T-helper 1 cell treated with Interleukin-12 subunit alpha and Interleukin-12 subunit beta and Interleukin-4 antibody, amounts not matched to agents 30 μg/mL and 1 μg/mL, for 36 hours (primary cell): ENCODE measurements around the gene PP2D1.
"Not testable (repeated sequence)": the region's sequence is repeated elsewhere in the genome, so short reads cannot be mapped to it uniquely, and the experiment has no call there.

Experiments
- H3K27ac Mint-ChIP-seq: one replicate; pipeline ENCODE4 v1.8.0; 2021; ENCODE audit warnings: mild to moderate bottlenecking, mixed read lengths
- H3K27me3 Mint-ChIP-seq: one replicate; pipeline ENCODE4 v1.8.0; 2021; ENCODE audit warnings: low read depth, mixed read lengths
- H3K36me3 Mint-ChIP-seq: one replicate; pipeline ENCODE4 v1.8.0; 2021; ENCODE audit warnings: low read depth, mixed read lengths
- H3K4me1 Mint-ChIP-seq: one replicate; pipeline ENCODE4 v1.8.0; 2021; ENCODE audit warnings: low read depth, mixed read lengths
- H3K4me3 Mint-ChIP-seq: one replicate; pipeline ENCODE4 v1.8.0; 2021; ENCODE audit warnings: mild to moderate bottlenecking, moderate library complexity, mixed read lengths
- H3K9me3 Mint-ChIP-seq: one replicate; pipeline ENCODE4 v1.8.0; 2021; ENCODE audit warnings: mixed read lengths

The PP2D1 gene

DNA sequence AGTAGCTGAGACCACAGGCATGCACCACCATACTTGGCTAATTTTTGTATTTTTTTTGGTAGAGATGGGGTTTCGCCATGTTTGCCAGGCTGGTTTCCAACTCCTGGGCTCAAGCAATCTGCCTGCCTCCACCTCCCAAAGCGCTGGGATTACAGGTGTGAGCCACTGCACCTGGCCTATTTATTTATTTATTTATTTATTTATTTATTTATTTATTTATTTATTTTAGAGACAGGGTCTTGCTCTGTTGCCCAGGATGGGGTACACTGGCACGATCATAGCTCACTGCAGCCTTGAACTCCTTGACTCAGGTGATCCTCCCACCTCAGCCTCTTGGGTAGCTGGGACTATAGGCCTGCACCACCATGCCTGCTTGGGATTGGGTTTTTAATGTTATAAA lies 33.1 kb upstream of the PP2D1 start:
- not testable (repeated sequence) for H3K9me3 Mint-ChIP-seq, H3K4me3 Mint-ChIP-seq, H3K27ac Mint-ChIP-seq, H3K27me3 Mint-ChIP-seq
- H3K36me3 Mint-ChIP-seq: peaks cover 16% of the 10 kb centered on the region
- peaks cover 57% of the 10 kb centered on the region for H3K4me1 Mint-ChIP-seq

DNA sequence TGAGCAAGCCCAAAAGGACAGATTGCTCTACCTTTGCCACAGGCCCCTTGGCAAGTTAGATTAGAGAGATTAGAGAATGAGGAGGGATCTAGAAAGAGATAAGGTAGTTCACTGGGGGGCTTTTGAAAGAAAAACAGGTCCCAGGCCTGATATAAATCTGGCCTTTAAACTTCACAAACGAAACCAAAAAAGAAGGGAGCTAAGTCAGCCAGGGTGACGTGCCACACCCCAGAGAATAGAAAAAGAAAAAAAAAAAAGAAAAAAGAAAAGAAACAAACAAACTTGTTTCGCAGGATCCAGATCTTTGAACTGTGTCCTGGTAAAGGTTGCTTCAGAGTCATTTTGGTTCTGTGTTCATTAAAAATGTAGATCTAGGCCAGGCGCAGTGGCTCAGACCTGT lies 31.8 kb upstream of the PP2D1 start:
- no peaks in the 10 kb centered on the region for H3K27me3 Mint-ChIP-seq
- peak overlapping the region; percentile 96 for H3K4me3 Mint-ChIP-seq
- peak overlapping the region; percentile 92 for H3K27ac Mint-ChIP-seq
- peaks cover 54% of the 10 kb centered on the region for H3K4me1 Mint-ChIP-seq
- no peaks in the 10 kb centered on the region for H3K9me3 Mint-ChIP-seq
- H3K36me3 Mint-ChIP-seq: peaks cover 13% of the 10 kb centered on the region

DNA sequence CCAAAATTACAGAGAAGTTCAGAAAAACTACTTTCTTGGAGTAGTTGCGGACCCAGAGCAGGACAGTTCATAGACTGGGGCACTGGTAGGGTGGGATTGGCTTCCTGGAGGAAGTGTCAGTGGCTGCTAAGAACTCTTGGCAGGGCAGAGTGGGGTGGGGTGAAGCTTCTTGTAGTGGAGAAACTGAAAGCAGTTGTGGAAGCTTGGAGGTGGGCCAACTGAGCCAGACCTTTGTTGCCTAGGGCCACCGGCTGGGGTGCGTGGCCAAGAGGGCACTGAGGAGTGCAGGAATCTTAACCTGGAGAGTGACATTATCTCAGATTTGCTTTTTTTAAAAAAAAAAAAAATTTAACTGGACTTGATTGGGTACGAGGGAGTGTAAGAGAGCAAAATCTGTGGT lies 31.3 kb upstream of the PP2D1 start:
- H3K4me3 Mint-ChIP-seq: peak overlapping the region; percentile 96
- H3K27me3 Mint-ChIP-seq: no peaks in the 10 kb centered on the region
- peak overlapping the region; percentile 92 for H3K27ac Mint-ChIP-seq
- no peaks in the 10 kb centered on the region for H3K9me3 Mint-ChIP-seq
- peaks cover 13% of the 10 kb centered on the region for H3K36me3 Mint-ChIP-seq
- H3K4me1 Mint-ChIP-seq: peaks cover 57% of the 10 kb centered on the region

DNA sequence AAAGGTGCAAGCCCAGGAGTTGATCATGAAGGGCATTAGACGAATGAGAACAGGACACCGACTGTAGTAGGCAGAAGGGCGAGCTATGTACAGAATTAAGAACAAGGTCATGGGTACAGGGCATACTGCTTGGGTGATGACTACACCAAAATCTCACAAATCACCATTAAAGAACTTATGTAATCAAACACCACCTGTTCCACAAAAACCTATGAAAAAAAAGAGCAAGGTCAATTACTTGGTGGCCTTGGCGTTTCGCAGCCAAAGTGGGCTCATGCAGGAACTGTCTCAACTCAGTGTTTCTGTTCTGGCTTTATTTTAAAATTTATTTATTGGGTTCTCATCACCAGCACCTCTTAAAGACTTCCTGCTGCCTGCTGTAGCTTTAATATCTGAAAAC lies 30.3 kb upstream of the PP2D1 start:
- H3K4me3 Mint-ChIP-seq: peak overlapping the region; percentile 96
- H3K9me3 Mint-ChIP-seq: no peaks in the 10 kb centered on the region
- no peaks in the 10 kb centered on the region for H3K27me3 Mint-ChIP-seq
- peak overlapping the region; percentile 92 for H3K27ac Mint-ChIP-seq
- peaks cover 11% of the 10 kb centered on the region for H3K36me3 Mint-ChIP-seq
- H3K4me1 Mint-ChIP-seq: peaks cover 54% of the 10 kb centered on the region

- Mint-ChIP-seq H3K27ac (peak overlapping the region; percentile 92), H3K4me1 (peaks cover 50% of the 10 kb centered on the region), H3K4me3 (peak overlapping the region; percentile 96), H3K36me3 (peaks cover 8% of the 10 kb centered on the region), H3K27me3 (no peaks in the 10 kb centered on the region), H3K9me3 (no peaks in the 10 kb centered on the region)
Measured at GRCh38 chr3:20041197-20041780, 29.2 kb upstream of the PP2D1 start.

DNA sequence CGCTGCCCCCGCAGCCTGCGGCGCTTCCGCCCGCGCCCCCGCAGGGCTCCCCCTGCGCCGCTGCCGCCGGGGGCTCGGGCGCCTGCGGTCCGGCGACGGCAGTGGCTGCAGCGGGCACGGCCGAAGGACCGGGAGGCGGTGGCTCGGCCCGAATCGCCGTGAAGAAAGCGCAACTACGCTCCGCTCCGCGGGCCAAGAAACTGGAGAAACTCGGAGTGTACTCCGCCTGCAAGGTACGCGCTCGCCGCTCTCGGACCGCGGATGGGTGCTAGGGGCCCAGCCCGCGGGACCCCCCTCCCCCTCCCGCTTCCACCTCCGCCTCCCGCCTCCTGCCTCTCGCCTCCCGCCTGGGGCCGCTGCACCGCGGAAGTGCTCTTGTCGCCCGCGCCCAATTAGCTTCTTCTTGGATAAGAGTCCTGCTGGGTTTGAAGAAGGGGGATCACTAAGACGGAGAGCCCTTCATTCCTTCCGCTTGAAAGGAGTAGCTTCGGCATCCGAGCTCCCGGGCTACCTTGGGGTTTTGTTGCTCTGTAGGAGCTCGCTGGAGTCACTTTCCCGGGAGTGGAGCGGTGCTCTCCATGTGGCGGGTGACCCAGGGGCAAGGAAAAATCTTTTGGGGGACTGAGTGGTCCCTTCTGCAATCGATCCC lies 28.6 kb upstream of the PP2D1 start:
- no peaks in the 10 kb centered on the region for H3K27me3 Mint-ChIP-seq
- H3K27ac Mint-ChIP-seq: peak overlapping the region; percentile 92
- peaks cover 8% of the 10 kb centered on the region for H3K36me3 Mint-ChIP-seq
- peaks cover 49% of the 10 kb centered on the region for H3K4me1 Mint-ChIP-seq
- H3K9me3 Mint-ChIP-seq: no peaks in the 10 kb centered on the region
- peak overlapping the region; percentile 96 for H3K4me3 Mint-ChIP-seq

DNA sequence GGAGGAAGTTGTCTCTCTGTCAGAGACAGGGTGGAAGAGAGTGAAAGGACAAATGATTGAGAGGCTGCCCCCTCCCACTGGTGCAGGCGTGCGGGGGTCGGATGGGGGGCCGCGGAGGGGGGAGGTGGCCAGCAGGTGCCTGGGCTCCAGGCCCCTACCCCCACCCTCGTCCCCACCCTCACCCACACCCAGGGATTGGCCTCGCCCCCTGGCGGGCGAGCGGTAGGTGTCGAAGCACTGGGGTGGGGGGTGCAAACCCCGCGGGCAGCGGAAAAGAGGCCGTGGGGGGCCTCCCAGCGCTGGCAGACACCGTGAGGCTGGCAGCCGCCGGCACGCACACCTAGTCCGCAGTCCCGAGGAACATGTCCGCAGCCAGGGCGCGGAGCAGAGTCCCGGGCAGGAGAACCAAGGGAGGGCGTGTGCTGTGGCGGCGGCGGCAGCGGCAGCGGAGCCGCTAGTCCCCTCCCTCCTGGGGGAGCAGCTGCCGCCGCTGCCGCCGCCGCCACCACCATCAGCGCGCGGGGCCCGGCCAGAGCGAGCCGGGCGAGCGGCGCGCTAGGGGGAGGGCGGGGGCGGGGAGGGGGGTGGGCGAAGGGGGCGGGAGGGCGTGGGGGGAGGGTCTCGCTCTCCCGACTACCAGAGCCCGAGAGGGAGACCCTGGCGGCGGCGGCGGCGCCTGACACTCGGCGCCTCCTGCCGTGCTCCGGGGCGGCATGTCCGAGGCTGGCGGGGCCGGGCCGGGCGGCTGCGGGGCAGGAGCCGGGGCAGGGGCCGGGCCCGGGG lies 27.9 kb upstream of the PP2D1 start, which contains the start of gene KAT2B:
Gene KAT2B, plus strand, starts transcription at position 682 of the 783 bp plus-strand sequence. Its CDS starts 32 bp downstream, at position 714.
- Mint-ChIP-seq H3K4me1 (peaks cover 47% of the 10 kb centered on the region), H3K4me3 (peak within 1 kb of the TSS; percentile 96), H3K27ac (peak within 1 kb of the TSS; percentile 92), H3K36me3 (peaks cover 6% of the 10 kb centered on the region), H3K9me3 (no peaks in the 10 kb centered on the region), H3K27me3 (no peaks in the 10 kb centered on the region)

DNA sequence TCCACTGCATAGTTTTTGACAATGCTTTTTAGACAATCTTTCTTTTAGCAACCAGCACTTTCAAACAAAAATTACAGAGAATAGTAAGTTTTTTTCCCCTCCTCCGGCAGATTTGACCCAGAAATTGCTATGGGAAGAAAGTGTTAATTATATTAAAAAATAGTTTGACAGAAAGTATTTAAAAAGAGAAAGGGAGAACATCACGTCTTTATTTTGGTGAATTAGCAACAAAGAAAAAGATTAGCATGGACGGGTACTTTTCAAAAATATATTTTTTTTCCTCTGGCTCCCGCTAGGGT lies 27.4 kb upstream of the PP2D1 start:
- peaks cover 45% of the 10 kb centered on the region for H3K4me1 Mint-ChIP-seq
- no peaks in the 10 kb centered on the region for H3K9me3 Mint-ChIP-seq

DNA sequence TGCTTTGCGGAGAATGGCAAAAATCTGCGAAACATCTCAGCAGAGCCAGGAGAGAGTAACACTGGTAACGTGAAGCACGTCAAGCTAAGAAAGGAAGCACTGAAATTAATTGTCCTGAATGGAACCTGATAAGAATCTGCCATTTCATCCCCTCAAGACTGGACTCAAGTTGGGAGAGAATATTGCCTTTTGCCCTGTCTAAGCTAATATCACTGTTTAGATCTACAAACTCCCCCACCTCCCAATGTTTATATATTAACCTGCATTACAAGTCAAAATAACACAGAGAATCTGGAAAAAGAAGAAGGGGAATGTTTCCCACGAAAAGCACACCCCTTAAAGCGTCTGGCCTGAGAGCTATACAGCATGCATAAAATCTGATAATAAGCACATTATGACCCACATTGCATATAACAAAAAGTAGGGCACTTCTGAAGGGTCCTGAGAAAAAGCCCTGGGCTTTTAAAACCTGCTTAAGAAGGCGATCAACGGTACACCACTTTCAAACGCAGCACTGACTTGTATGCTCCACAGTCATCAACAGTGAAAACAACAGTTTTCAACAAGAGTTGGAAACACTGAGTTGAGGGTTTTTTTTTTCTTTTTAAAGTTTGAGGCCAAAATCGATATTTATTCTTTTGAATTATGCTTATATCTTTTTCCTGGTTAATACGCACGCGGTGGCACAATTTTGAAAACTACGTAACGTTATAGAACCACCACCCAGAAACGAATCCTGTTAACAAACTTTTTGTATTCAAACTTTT lies 26.8 kb upstream of the PP2D1 start:
- H3K9me3 Mint-ChIP-seq: no peaks in the 10 kb centered on the region
- H3K36me3 Mint-ChIP-seq: peaks cover 6% of the 10 kb centered on the region
- peak overlapping the region; percentile 85 for H3K4me3 Mint-ChIP-seq
- peak overlapping the region; percentile 90 for H3K27ac Mint-ChIP-seq
- H3K27me3 Mint-ChIP-seq: no peaks in the 10 kb centered on the region
- peaks cover 40% of the 10 kb centered on the region for H3K4me1 Mint-ChIP-seq

More for the DNA sequence above, 27.4 kb upstream of the PP2D1 start:
- Mint-ChIP-seq H3K4me3 (peak overlapping the region; percentile 85), H3K27me3 (no peaks in the 10 kb centered on the region), H3K27ac (peak overlapping the region; percentile 90), H3K36me3 (peaks cover 6% of the 10 kb centered on the region)

GRCh38 chr3:20037255-20037996 lies 25.4 kb upstream of the PP2D1 start:
- Mint-ChIP-seq H3K4me1 (peaks cover 28% of the 10 kb centered on the region), H3K27ac (peak overlapping the region; percentile 20), H3K27me3 (no peaks in the 10 kb centered on the region), H3K9me3 (no peaks in the 10 kb centered on the region), H3K4me3 (no peak overlapping the region), H3K36me3 (peaks cover 2% of the 10 kb centered on the region)

DNA sequence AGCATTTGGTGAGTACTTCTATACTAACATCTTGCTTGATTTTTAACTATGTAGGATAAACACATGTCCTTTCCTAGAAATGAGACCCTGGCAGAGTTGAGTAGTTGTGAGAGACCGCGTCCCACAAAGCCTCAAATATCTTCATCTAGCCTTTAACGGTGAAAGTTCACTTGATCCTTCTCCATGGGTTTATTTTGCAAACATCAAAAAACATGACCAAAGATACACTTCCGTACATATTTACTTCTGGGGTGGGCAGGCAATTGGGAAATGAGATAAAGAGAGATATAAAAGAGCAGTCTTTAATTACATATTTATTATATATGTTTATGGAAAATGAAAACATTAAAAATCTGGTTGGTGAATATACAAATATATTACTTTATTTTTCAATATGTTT lies 23.0 kb upstream of the PP2D1 start:
- no peak overlapping the region for H3K4me3 Mint-ChIP-seq
- no peaks in the 10 kb centered on the region for H3K9me3 Mint-ChIP-seq
- no peak overlapping the region for H3K27ac Mint-ChIP-seq
- H3K36me3 Mint-ChIP-seq: no peaks in the 10 kb centered on the region
- peaks cover 19% of the 10 kb centered on the region for H3K4me1 Mint-ChIP-seq
- H3K27me3 Mint-ChIP-seq: no peaks in the 10 kb centered on the region

DNA sequence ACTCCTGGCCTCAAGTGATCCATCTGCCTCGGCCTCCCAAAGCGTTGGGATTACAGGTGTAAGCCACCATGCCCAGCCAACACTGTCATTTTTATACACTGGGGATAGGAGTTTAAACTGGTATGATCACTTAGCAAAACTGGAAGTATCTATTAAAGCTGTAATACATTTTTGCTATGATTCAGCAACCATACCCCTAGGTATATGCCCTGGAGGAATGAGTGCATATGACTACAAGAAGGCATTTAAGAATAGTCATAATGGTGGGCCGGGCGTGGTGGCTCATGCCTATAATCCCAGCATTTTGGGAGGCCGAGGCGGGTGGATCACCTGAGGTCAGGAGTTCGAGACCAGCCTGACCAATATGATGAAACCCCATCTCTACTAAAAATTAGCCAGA lies 19.9 kb upstream of the PP2D1 start:
- H3K9me3 Mint-ChIP-seq, H3K27me3 Mint-ChIP-seq, H3K4me1 Mint-ChIP-seq, H3K4me3 Mint-ChIP-seq, H3K27ac Mint-ChIP-seq, H3K36me3 Mint-ChIP-seq: not testable (repeated sequence)

- Mint-ChIP-seq H3K4me3 (no peak overlapping the region), H3K27ac (no peak overlapping the region), H3K9me3 (no peaks in the 10 kb centered on the region), H3K36me3 (no peaks in the 10 kb centered on the region), H3K4me1 (peaks cover 7% of the 10 kb centered on the region), H3K27me3 (no peaks in the 10 kb centered on the region)
Measured at GRCh38 chr3:20028905-20029331, 16.9 kb upstream of the PP2D1 start.

DNA sequence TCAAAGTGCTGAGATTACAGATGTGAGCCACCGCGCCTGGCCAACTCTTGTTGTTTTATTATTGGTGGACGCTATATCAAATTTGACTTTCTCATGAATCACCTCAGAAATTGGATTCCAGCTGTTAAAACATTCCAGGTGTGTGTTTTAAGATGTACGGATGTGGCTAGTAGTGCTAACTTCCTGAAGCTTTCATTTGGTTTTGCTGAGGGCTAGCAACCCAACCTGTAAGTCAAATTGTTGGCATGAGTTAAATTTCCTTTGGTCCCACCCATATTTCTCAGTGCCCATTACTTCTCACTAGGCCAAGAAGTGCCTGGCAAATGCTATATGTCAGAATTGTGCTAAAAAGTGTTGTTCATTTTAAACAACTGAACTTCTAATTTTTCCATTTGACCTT lies 15.1 kb upstream of the PP2D1 start:
- Mint-ChIP-seq H3K4me3 (no peak overlapping the region), H3K4me1 (peaks cover 7% of the 10 kb centered on the region), H3K27me3 (no peaks in the 10 kb centered on the region), H3K9me3 (no peaks in the 10 kb centered on the region), H3K36me3 (no peaks in the 10 kb centered on the region), H3K27ac (no peak overlapping the region)
